D721Med (cell line): ENCODE measurements around the gene PSMB5.

Experiments
- DNase-seq: peaks from one replicate; pipeline ENCODE4 v3.0.0; 2011; ENCODE audit warnings: low spot score; ENCODE audit not compliant: insufficient read length
- FAIRE-seq: peaks from 2 replicates; lab custom pipeline; 2011; peaks lifted over from hg19 to GRCh38; lab: Jason Lieb, UNC
- TF ChIP-seq, protein P1 (sequence below): IDR thresholded peaks from 2 replicates; pipeline ENCODE4 v1.5.1; 2012; ENCODE audit warnings: mild to moderate bottlenecking, control low read depth; ENCODE audit not compliant: insufficient read depth; ENCODE audit errors: missing control alignments

PSMB5 gene

DNA sequence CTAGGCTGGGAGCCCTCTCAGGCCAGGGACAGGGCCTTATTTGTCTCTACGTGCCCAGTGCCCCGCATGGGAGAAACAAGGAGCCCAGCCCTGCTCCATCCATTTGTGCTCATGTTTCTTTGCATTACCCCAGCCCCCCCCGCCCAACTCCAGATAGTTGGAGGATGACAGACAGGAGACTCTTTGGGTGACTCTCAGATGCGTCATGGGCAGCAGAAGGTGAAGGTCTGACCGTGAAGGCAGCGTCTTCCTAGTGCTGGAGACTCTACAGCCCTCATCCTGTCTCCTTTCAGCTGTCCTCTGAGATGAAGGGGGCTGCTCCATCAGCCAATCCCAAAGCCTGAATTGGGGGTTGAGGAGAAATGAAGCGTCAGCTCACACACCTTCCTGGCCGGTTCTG lies 7.0 kb upstream of the PSMB5 start:
- DNase-seq (no peak), FAIRE-seq (no peak)
- TF ChIP-seq, protein P1, sequence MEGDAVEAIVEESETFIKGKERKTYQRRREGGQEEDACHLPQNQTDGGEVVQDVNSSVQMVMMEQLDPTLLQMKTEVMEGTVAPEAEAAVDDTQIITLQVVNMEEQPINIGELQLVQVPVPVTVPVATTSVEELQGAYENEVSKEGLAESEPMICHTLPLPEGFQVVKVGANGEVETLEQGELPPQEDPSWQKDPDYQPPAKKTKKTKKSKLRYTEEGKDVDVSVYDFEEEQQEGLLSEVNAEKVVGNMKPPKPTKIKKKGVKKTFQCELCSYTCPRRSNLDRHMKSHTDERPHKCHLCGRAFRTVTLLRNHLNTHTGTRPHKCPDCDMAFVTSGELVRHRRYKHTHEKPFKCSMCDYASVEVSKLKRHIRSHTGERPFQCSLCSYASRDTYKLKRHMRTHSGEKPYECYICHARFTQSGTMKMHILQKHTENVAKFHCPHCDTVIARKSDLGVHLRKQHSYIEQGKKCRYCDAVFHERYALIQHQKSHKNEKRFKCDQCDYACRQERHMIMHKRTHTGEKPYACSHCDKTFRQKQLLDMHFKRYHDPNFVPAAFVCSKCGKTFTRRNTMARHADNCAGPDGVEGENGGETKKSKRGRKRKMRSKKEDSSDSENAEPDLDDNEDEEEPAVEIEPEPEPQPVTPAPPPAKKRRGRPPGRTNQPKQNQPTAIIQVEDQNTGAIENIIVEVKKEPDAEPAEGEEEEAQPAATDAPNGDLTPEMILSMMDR = no peak

DNA sequence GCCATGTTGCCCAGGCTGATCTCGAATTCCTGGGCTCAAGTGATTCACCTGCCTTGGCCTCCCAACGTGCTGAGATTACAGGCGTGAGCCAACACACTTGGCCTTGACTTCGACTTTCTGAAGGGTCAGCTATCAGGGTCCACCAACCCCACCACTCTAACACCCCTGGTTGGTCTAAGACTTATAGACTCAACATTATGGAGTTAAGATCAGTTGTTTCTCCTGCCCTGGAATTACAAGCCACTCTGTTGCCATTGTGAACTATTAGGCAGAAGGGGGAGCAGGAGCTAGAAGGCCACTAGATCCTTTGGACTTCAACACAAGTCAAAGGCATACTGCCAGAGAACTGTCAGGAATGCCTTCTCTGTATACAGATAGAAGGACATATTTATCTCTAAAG lies 5.4 kb upstream of the PSMB5 start:
- DNase-seq (no peak), FAIRE-seq (no peak)
- TF ChIP-seq, protein P1 = no peak

DNA sequence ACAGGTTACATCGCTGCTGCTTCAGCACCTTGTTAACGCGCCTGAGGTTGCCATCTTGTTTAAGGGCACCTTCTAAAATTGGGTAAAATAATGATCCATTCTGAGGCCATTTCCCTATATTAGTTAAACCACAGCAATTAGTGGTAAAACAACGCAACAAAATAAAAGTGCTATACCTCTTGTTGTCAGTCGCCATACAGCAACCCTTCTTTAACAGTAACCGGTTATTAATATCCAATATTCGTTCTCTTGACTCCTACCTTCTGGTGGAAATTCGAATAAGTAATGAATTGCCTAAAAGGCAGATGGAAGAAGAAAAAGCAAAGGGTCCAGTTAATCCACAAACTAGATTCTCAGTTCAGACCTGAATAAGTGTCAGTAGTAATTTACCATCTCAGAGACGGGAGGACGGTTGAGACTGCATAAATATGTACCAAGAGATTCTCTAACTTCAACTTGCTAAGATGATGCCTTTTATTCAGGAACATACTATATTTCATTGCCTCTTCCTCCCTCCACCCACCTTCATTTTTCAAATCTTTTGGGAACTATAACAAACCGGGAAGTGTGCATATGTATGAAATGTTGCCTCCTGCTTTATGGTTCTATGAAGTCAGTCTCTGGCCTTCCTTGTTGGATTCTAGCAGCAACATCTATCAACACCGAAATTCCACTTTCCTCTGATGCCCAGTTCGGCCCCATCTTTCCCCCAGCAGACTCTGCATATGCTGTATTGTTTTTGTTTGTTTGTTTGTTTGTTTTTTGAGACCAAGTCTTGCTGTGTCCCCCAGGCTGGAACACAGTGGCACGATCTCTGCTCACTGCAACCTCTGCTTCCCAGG lies 824 bp upstream of the PSMB5 start:
- TF ChIP-seq, protein P1 = no peak
- no peak for FAIRE-seq

DNA sequence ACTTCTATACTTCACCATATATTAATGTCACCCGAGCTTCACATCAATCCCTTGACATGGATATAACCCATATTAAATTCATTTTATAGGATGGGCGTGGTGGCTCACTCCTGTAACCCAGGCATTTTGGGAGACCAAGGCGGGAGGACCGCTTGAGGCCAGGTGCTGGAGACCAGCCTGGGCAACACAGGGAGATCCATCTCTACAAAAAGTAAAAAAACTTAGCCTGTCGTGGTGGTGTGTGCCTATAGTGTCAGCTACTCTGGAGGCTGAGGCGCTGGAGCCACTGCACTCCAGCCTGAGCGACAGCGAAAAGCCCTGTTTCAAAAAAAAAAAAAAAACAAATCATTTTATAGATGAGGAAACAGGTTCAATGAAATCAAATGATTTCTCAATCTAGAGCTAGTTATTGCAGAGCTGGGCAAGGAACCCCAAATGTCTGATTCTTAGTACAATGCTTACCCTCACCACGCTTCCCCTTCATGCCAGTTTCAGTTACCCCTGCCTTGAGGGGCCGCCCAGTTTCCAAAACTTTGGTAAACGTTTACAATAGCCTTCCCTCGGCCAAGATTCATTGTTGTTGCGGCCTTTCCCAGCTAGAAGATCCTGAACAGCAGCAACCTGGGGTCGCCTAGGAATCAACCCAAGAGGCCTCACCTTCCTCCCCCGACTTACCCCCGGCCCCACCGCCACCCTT lies 751 bp downstream of the PSMB5 start:
- DNase-seq (no peak), FAIRE-seq (no peak)
- TF ChIP-seq, protein P1 = no peak

More for the DNA sequence above, 824 bp upstream of the PSMB5 start:
- DNase-seq = no peak

DNA sequence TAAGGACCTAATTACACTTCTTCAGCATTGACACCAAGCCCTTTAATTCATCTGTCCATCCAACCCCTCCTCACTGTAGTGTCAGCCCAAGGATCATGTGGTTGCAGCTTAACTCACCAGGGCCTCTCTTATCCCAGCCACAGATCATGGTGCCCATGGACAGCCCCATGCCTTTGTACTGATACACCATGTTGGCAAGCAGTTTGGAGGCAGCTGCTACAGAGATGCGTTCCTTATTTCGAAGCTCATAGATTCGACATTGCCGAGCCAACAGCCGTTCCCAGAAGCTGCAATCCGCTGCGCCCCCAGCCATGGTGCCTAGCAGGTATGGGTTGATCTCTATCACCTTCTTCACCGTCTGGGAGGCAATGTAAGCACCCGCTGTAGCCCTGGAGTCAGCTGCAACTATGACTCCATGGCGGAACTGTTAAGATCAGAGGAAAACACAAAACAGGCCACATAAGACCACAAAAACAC lies 1.4 kb downstream of the PSMB5 start:
- DNase-seq (no peak), FAIRE-seq (no peak)
- TF ChIP-seq, protein P1 = no peak

DNA sequence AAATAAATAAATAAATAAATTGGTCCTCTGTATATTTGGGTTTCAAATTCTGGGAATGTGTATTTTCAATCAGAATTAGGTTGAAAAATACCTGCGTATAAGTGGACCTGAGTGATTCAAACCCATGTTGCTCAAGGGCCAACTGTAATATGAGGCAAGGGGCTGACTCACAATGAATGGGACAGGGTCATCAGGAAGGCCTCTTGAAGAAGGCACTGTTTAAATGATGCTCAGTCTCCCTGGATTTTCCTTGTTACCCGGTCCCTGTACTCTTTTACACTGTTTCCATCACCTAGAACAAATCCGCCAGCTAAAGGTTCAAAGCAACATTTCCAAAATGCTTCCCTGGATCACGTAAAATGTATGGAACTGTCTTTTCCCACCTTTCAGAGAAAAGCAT lies 3.8 kb downstream of the PSMB5 start:
- TF ChIP-seq, protein P1 = no peak
- no peak for DNase-seq
- no peak for FAIRE-seq
